Cardiac septum (tissue), 1 donor: ENCODE results near the gene KCNB1. TPM values are rescaled to one million over a fixed set of nuclear protein-coding genes. Genes with fewer than 3 reads are reported as not detected.

Experiments used
- DNase-seq: peaks from one replicate; pipeline ENCODE4 v3.0.0-alpha.2; 2020; ENCODE audit warnings: low spot score
- intact Hi-C: fragments of 100-400 bp; cut with DNase I; formaldehyde crosslinking; loops from one replicate; pipeline ENCODE4 v1.14.0; 2022
- total RNA-seq: library from RNA; stranded (reverse); fragmentation: NEBNext Ultra II Directional; extraction: Animal tissue kit (Norgen Biotek cat#: 25700); gene quantifications from one replicate; pipeline ENCODE4 v1.2.1, GENCODE V29; 2021
- donor health status: DM: no; HTN: no; CAD: no.

The KCNB1 gene
- total RNA-seq, 1 donor from 2014 or later = 0.38 TPM

- intact Hi-C loops = no loop called here
- DNase-seq = no peak
These were observed 23.1 kb upstream of the KCNB1 start for GRCh38 chr20:49505518-49505917.

- no peak for DNase-seq
- intact Hi-C loops = no loop called here
These were observed 20.7 kb upstream of the KCNB1 start for GRCh38 chr20:49503176-49503575.

GRCh38 chr20:49501917-49502316 is 19.4 kb upstream of the KCNB1 start:
- DNase-seq = no peak
- intact Hi-C loops = no loop called here

GRCh38 chr20:49497398-49497669 is 14.9 kb upstream of the KCNB1 start:
- intact Hi-C loops = no loop called here
- DNase-seq = no peak

- DNase-seq = no peak
- intact Hi-C loops = no loop called here
These were observed 14.3 kb upstream of the KCNB1 start for GRCh38 chr20:49496553-49497397.

- intact Hi-C loops = no loop called here
- no peak for DNase-seq
These were observed 13.6 kb upstream of the KCNB1 start for GRCh38 chr20:49496043-49496442.

GRCh38 chr20:49490689-49491088 is 8.2 kb upstream of the KCNB1 start:
- DNase-seq = no peak
- intact Hi-C loops = no loop called here

- intact Hi-C loops = no loop called here
- DNase-seq = no peak
These were observed 7.2 kb upstream of the KCNB1 start for GRCh38 chr20:49489688-49490087.

- no peak for DNase-seq
- intact Hi-C loops = no loop called here
These were observed 3.6 kb upstream of the KCNB1 start for GRCh38 chr20:49486064-49486463.

- intact Hi-C loops = loop anchor here (2.0 kb wide), 1 partner anchor 153 kb away; no protein-coding TSS in a partner anchor
- DNase-seq = no peak
These were observed 3.1 kb upstream of the KCNB1 start for GRCh38 chr20:49485563-49485962.

- intact Hi-C loops = loop anchor here (1.0 to 2.0 kb wide), 2 partner anchors 99 to 152 kb away; no protein-coding TSS in a partner anchor
- DNase-seq = no peak
These were observed 2.0 kb upstream of the KCNB1 start for GRCh38 chr20:49484180-49485140.

- intact Hi-C loops = loop anchor here (1.0 to 2.0 kb wide), 2 partner anchors 98 to 151 kb away; no protein-coding TSS in a partner anchor
- no peak for DNase-seq
These were observed 1.2 kb upstream of the KCNB1 start for GRCh38 chr20:49483696-49484123.

- DNase-seq = no peak
- intact Hi-C loops = no loop called here
These were observed 689 bp upstream of the KCNB1 start for GRCh38 chr20:49483018-49483695.

- intact Hi-C loops = no loop called here
- DNase-seq = no peak
These were observed 295 bp downstream of the KCNB1 start for GRCh38 chr20:49482173-49482572.

- DNase-seq = no peak
- intact Hi-C loops = no loop called here
These were observed 1.4 kb downstream of the KCNB1 start for GRCh38 chr20:49481116-49481515.

GRCh38 chr20:49480236-49480635 is 2.2 kb downstream of the KCNB1 start:
- intact Hi-C loops = no loop called here
- no peak for DNase-seq

- no peak for DNase-seq
- intact Hi-C loops = no loop called here
These were observed 2.7 kb downstream of the KCNB1 start for GRCh38 chr20:49479785-49480184.

GRCh38 chr20:49478754-49479689 is 3.4 kb downstream of the KCNB1 start:
- intact Hi-C loops = no loop called here
- no peak for DNase-seq

- intact Hi-C loops = no loop called here
- DNase-seq = no peak
These were observed 4.2 kb downstream of the KCNB1 start for GRCh38 chr20:49478266-49478665.
